Endodermal cell (in vitro differentiated cells): ENCODE results near the gene UBASH3A. TPM values are rescaled to one million over a fixed set of nuclear protein-coding genes. Genes with fewer than 3 reads are reported as not detected.

Experiments
- DNase-seq: peaks from one replicate; pipeline ENCODE4 v3.0.0-alpha.2; 2017
- H3K27ac ChIP-seq: 2 replicates; pipeline ENCODE4 v1.5.1; 2013; ENCODE audit warnings: mild to moderate bottlenecking, low read depth, low read length, moderate library complexity
- H3K27me3 ChIP-seq: 2 replicates; pipeline ENCODE4 v1.6.1; 2013; ENCODE audit warnings: mild to moderate bottlenecking, low read length, moderate library complexity; ENCODE audit not compliant: insufficient read depth, control insufficient read depth, poor library complexity, severe bottlenecking
- H3K36me3 ChIP-seq: 2 replicates; pipeline ENCODE4 v1.7.0; 2013; ENCODE audit warnings: mild to moderate bottlenecking, low read length, moderate library complexity; ENCODE audit not compliant: control insufficient read depth, insufficient read depth
- H3K4me1 ChIP-seq: one replicate; pipeline ENCODE4 v1.7.0; 2013; ENCODE audit warnings: low read length; ENCODE audit not compliant: control insufficient read depth, insufficient read depth
- H3K4me3 ChIP-seq: 2 replicates; pipeline ENCODE4 v1.5.1; 2013; ENCODE audit warnings: mild to moderate bottlenecking, low read length, moderate library complexity
- H3K9ac ChIP-seq: 2 replicates; pipeline ENCODE4 v1.6.1; 2013; ENCODE audit warnings: mild to moderate bottlenecking, low read length, moderate library complexity; ENCODE audit not compliant: poor library complexity, severe bottlenecking; ENCODE audit errors: extremely low read depth
- H3K9me3 ChIP-seq: 2 replicates; pipeline ENCODE4 v1.6.1; 2013; ENCODE audit warnings: mild to moderate bottlenecking, low read length, moderate library complexity; ENCODE audit not compliant: control insufficient read depth
- H3K27ac Mint-ChIP-seq: 2 replicates; pipeline ENCODE4 v1.8.0; 2020; ENCODE audit warnings: mixed read lengths
- H3K27me3 Mint-ChIP-seq: 2 replicates; pipeline ENCODE4 v1.8.0; 2021; ENCODE audit warnings: mild to moderate bottlenecking, mixed read lengths; ENCODE audit not compliant: insufficient read depth
- H3K36me3 Mint-ChIP-seq: 2 replicates; pipeline ENCODE4 v1.8.0; 2020; ENCODE audit warnings: low read depth, mixed read lengths
- H3K4me1 Mint-ChIP-seq: 2 replicates; pipeline ENCODE4 v1.8.0; 2020; ENCODE audit warnings: mixed read lengths
- H3K4me3 Mint-ChIP-seq: 2 replicates; pipeline ENCODE4 v1.8.0; 2020; ENCODE audit warnings: mild to moderate bottlenecking, moderate library complexity, mixed read lengths
- H3K9me3 Mint-ChIP-seq: 2 replicates; pipeline ENCODE4 v1.8.0; 2020; ENCODE audit warnings: mild to moderate bottlenecking, mixed read lengths
- CTCF ChIP-seq: fragments of 200-600 bp; sonication (generic); conservative IDR thresholded peaks from 2 replicates; pipeline ENCODE4 v1.5.0; 2021; ENCODE audit warnings: antibody characterized with exemption, mild to moderate bottlenecking
- WGBS, 2 experiments: methylation state at CpG; one replicate each; pipeline versions ENCODE4 v1.1.5 to v1.1.7; 2013; ENCODE audit warnings: missing lambda C conversion rate in 2 of 2, mixed read lengths in 1 of 2; ENCODE audit not compliant: insufficient coverage in 1 of 2, insufficient read length in 1 of 2; 5-methylcytosine and 5-hydroxymethylcytosine counted together
- total RNA-seq, 2 donors: library from RNA; stranded (reverse); fragmentation: NEBNext Ultra II Directional in 1 of 2; extraction: Animal tissue kit (Norgen Biotek cat#: 25700) in 1 of 2; gene quantifications; 2 replicates in 1 of 2; 3 replicates in 1 of 2; pipeline ENCODE4 v1.2.1, GENCODE V29; 2021

UBASH3A gene
- total RNA-seq, 2 donors from 2014 or later: not detected

DNA sequence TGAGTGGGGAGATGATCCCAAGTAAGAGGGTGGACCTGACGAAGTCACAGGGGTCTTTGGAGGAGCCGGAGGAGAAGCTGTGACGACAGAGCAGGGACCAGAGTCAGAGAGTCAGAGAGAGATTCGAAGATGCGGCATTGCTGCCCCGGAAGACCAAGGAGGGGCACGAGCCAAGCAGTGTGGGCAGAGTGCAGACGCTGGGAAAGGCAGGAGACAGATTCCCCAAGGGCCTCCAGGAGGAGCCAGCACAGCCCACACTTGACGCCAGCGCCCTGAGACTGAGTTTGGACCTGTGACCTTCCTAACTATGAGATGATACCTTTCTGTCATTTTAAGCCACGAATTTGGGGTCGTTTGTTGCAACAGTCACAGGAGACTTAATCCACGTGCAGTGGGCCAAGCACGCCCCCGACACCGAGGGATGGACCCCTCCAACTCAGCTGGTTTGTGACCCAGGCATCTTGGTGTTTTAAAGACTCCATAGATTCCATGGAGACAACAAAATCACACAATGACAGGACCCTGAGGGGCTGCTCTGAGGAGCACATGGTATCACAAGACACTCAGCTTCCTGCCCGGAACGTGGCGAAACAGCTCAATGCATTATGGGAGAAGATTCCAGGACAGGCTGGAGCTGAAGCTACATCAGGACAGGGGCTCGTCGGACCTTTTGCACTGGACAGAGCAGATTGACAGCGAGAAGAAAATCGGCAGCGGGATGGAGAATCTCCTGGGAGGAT is 26.3 kb upstream of the UBASH3A start:
- H3K36me3 ChIP-seq: no peaks in the 10 kb centered on the region
- H3K9me3 ChIP-seq: no peaks in the 10 kb centered on the region
- no peak for DNase-seq
- WGBS, 2 experiments: 86 to 88% methylated on average over 17 to 24 of the region's 24 CpGs
- Mint-ChIP-seq H3K4me1 (peaks cover 4% of the 10 kb centered on the region), H3K36me3 (no peaks in the 10 kb centered on the region), H3K27ac (no peak overlapping the region), H3K4me3 (no peak overlapping the region), H3K27me3 (peaks cover 4% of the 10 kb centered on the region), H3K9me3 (peaks cover 8% of the 10 kb centered on the region)
- H3K27ac ChIP-seq: no peak overlapping the region
- no peaks in the 10 kb centered on the region for H3K4me1 ChIP-seq
- no peak overlapping the region for H3K4me3 ChIP-seq
- no peaks in the 10 kb centered on the region for H3K27me3 ChIP-seq
- no peak for TF ChIP-seq CTCF
- no peak overlapping the region for H3K9ac ChIP-seq

DNA sequence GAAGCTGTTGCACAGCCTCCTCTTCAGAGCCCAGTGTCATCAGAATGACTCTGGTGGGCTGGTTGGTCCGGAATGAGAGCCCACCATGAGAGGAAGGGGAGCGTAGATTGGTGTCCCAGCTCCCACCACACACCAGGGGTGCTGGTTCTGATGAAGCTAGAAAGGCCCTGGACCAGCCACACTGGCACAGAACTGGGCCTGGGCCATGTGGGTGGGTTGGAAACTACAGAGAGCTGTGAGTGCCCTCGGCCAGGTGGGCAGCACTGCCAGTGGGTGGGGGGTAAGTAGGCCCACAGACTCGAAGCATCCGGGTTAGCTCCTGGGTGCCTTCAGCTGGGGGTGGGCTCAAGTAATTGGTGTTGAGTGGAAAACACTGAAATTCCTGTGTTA is 25.8 kb upstream of the UBASH3A start:
- peaks cover 6% of the 10 kb centered on the region for H3K27me3 Mint-ChIP-seq
- H3K9me3 ChIP-seq: no peaks in the 10 kb centered on the region
- no peak for DNase-seq
- no peak overlapping the region for H3K27ac ChIP-seq
- no peak overlapping the region for H3K9ac ChIP-seq
- H3K4me3 ChIP-seq: no peak overlapping the region
- no peak overlapping the region for H3K4me3 Mint-ChIP-seq
- peaks cover 10% of the 10 kb centered on the region for H3K9me3 Mint-ChIP-seq
- WGBS, 2 experiments: 97% methylated on average over 5 of the region's 5 CpGs; no CpG with 5 or more reads in 1 of the 2 experiments
- TF ChIP-seq CTCF: no peak
- H3K27ac Mint-ChIP-seq: no peak overlapping the region
- peaks cover 4% of the 10 kb centered on the region for H3K4me1 Mint-ChIP-seq
- H3K36me3 Mint-ChIP-seq: no peaks in the 10 kb centered on the region
- H3K36me3 ChIP-seq: no peaks in the 10 kb centered on the region
- H3K4me1 ChIP-seq: no peaks in the 10 kb centered on the region
- H3K27me3 ChIP-seq: no peaks in the 10 kb centered on the region

DNA sequence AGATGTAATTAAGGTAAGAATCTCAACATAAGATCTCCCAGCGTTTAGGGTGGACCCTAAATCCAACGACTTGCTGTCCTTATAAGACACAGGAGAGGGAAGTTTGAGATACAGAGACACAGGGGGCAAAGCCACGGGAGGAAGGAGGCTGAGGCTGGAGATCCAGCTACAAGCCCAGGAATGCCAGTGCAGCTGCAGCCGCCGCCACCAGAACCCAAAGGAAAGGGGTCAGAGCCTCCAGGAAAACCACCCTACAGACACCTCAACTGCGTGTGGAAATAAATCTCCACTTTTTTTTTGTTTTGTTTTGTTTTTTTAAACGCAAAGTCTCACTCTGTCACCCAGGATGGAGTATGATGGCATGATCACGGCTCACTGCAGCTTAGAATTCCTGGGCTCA is 25.3 kb upstream of the UBASH3A start:
- H3K27ac ChIP-seq: no peak overlapping the region
- H3K4me3 ChIP-seq: no peak overlapping the region
- H3K4me1 ChIP-seq: no peaks in the 10 kb centered on the region
- WGBS, 2 experiments: 87 to 89% methylated on average over 7 to 8 of the region's 8 CpGs
- H3K36me3 Mint-ChIP-seq: no peaks in the 10 kb centered on the region
- H3K27me3 Mint-ChIP-seq: peaks cover 6% of the 10 kb centered on the region
- no peak overlapping the region for H3K4me3 Mint-ChIP-seq
- no peak overlapping the region for H3K27ac Mint-ChIP-seq
- peaks cover 4% of the 10 kb centered on the region for H3K4me1 Mint-ChIP-seq
- no peaks in the 10 kb centered on the region for H3K27me3 ChIP-seq
- peaks cover 10% of the 10 kb centered on the region for H3K9me3 Mint-ChIP-seq
- no peaks in the 10 kb centered on the region for H3K9me3 ChIP-seq
- TF ChIP-seq CTCF: no peak
- no peaks in the 10 kb centered on the region for H3K36me3 ChIP-seq
- no peak for DNase-seq
- no peak overlapping the region for H3K9ac ChIP-seq
